GM15510 (cell line): Measurements from ENCODE around the gene CRLF1.

Source experiments
- POLR2A ChIP-seq: IDR thresholded peaks from 3 replicates; pipeline ENCODE4 v1.6.1; 2011; ENCODE audit warnings: borderline replicate concordance; ENCODE audit not compliant: insufficient read length; ENCODE audit errors: extremely low read depth

CRLF1 gene

GRCh38 chr19:18617562-18617961, 11.0 kb upstream of the CRLF1 start:
- TF ChIP-seq POLR2A = no peak

DNA sequence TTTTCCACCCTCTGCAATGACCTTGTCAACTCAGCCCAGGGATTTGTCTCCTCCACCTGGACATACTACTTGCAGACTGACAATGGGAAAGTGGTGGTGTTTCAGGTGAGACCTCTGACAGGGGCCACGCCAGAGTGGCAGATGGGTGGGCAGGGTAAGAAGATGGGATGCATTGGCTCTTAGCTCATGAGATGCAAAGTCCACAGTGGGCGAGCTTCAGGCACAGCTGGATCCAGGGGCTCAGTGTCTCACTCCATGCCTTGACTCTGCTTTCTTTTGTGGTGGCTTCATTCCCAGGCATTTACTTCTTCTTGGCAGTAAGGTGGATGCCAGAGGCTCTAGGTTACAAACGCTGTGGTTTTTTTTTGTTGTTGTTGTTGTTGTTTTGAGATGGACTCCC, 9.4 kb upstream of the CRLF1 start:
- TF ChIP-seq POLR2A = no peak

- TF ChIP-seq POLR2A = no peak
Measured at GRCh38 chr19:18613589-18614234, 7.1 kb upstream of the CRLF1 start.

DNA sequence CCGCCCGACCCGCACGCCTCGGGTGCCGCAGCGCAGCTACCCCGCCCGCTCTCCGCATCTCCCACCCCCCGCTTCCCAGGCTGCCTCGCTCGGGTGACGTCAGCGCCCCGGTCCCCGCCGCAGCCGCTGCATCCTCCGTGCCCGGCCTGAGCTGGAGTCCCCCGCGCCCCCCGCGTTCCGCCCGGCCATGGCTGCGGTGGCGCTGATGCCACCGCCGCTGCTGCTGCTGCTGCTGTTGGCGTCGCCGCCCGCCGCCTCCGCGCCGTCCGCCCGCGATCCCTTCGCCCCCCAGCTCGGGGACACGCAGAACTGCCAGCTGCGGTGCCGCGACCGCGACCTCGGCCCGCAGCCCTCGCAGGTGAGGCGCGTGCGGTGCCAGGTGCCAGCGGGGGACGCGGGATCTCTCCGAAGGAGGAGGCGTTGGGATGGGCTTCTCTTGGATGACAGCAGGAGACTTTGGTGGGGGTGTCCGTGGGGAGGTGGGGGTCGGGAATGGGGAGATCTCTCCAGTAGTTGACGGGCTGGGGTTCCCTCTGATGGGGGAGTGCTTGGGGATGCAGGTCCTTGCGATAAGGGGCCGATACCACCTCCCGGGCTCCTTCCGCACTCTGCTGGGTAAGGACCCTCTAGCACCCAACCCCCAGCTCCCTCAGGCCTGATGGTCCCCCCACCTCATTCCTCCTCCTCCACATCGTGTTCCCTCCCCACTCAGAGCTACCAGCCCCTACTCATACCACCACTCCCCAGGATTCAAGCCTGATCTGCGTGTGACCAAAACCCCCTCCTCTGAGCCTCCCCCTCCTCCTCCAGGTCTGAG, 6.4 kb upstream of the CRLF1 start, which contains the start of gene TMEM59L:
Gene TMEM59L, plus strand, starts transcription at position 99 of the 817 bp plus-strand sequence. Its CDS starts 89 bp downstream, at position 188.
- no peak for TF ChIP-seq POLR2A

GRCh38 chr19:18612051-18612771, 5.6 kb upstream of the CRLF1 start:
- no peak for TF ChIP-seq POLR2A

DNA sequence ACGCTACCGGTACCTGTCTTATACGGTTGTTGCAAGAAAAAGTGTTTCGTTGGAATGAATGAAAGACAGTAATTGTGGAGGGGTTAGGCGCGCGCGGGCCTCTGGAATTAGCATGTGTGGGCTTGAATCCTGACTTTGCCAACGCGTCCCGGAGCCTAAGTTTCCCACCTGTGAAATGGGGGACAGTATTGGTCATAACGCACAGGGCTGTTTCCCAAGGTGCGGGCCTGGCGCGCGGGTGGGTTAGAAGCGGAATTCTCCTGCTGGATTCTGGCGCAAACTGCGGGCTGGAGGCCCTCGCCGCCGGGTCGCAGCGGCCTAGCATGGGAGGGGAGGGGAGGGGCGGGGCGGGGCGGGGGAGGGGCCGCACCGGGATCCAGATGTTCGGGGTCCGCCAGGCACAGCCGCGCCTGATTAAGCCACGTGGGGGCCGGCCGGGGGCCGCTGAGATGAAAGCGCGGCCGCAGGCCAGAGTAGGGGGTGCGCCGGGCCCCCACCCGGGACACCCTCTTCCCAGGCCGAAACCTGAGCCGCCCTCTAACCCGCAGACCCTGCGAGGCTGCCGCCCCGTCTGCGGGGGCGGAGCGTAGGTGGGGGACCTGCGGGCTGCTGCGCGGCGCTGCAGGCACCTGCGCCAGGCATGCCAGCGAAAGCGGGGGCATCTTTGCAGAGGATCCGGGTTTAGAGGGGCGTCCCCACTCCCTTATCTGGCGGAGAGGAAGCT, 4.9 kb upstream of the CRLF1 start:
- no peak for TF ChIP-seq POLR2A

- TF ChIP-seq POLR2A = no peak
Measured at GRCh38 chr19:18610556-18611326, 4.1 kb upstream of the CRLF1 start.

- no peak for TF ChIP-seq POLR2A
Measured at GRCh38 chr19:18610245-18610555, 3.6 kb upstream of the CRLF1 start.

- no peak for TF ChIP-seq POLR2A
Measured at GRCh38 chr19:18609717-18610051, 3.1 kb upstream of the CRLF1 start.

- TF ChIP-seq POLR2A = no peak
Measured at GRCh38 chr19:18608805-18609716, 2.5 kb upstream of the CRLF1 start.

GRCh38 chr19:18608102-18608804, 1.7 kb upstream of the CRLF1 start:
- TF ChIP-seq POLR2A = no peak

DNA sequence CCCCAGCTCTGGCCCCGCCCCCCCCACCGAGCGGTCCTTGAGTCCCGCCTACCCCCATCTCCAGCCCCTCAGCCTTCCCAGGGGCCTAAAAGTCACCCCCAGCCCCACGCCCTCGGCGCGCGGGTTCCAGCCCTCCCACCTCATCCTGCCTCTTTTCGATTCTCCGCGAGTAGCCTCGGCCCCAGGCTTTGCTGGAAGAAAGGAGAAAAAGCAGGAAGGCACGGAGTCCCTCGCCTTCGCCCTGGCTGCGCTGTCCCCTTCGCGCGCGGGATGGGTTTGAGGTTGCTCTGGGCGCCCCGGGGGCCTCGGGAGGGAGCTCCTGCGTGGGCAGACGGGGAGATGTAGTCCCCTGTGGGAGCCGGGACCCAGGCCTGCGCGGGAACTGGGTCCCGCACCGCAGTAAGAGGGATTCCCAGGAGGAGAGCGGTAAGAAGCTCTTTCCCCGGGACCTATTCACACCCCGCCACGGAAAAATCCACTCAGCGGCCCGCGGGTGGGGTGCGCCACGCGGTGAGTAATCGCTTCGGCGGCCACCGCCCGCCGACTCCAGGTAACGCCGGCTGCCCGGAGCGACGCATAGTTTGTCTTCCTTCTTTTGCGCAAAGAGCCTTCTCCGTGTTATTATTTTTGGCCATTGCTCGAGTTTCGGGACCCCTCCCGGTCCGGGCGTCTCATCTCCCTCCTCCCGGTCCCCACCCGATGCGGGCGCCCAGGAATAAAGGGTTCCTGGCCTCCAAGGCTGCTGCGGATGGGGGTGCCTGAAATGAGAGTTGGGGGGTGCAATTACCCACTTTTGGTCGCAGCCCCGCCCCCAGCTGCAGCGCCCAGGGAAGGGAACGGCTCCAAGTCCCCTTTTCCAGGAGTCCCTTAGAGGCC, 865 bp upstream of the CRLF1 start:
- TF ChIP-seq POLR2A = no peak

- TF ChIP-seq POLR2A = no peak
Measured at GRCh38 chr19:18605546-18606280, 886 bp downstream of the CRLF1 start.
